ENCODE measurements around the gene NIPAL3. TPM values are rescaled to one million over a fixed set of nuclear protein-coding genes. Genes with fewer than 3 reads are reported as not detected.
"Not testable (repeated sequence)": the region's sequence is repeated elsewhere in the genome, so short reads cannot be mapped to it uniquely, and the experiment has no call there.

Gene NIPAL3
- total RNA-seq, 4 donors from 2014 or later = 22.3 to 45.7 (median 35.6) TPM

- no peaks in the 10 kb centered on the region for H3K9me3 ChIP-seq
- no peak overlapping the region for H3K4me3 ChIP-seq
- peaks cover 0 to 90% of the 10 kb centered on the region in 2 donors for H3K36me3 ChIP-seq
- H3K27ac ChIP-seq = no peak overlapping the region
- H3K27me3 ChIP-seq = no peaks in the 10 kb centered on the region
- no peak for ATAC-seq
- WGBS, 2 donors (ENCODE audit: low coverage in 1 of 2) = 90 to 100% methylated on average over 2 to 6 of the region's 6 CpGs
- TF ChIP-seq EP300 (IDR thresholded peaks at IDR 0.05) (no peak), CTCF (IDR thresholded peaks at IDR 0.05) (no peak), POLR2AphosphoS5 (IDR thresholded peaks at IDR 0.05) (no peak), POLR2A (IDR thresholded peaks at IDR 0.05) (no peak)
- H3K4me1 ChIP-seq = no peaks in the 10 kb centered on the region
Measured at GRCh38 chr1:24459551-24460266, 44.1 kb downstream of the NIPAL3 start.

DNA sequence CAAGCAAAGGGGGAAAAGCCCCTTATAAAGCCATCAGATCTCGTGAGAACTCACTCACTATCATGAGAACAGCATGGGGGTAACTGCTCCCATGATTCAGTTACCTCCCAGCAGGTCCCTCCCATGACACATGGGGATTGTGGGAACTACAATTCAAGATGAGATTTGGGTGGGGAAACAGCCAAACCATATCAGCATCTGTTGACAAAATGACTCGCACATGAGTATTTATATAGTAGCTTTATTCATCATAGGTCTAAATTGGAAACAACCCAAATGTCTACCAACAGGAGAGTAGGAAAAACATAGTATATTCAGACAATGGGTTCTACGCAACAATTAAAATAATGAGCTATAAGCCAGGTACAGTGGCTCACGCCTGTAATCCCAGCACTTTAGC is 46.5 kb downstream of the NIPAL3 start:
- H3K36me3 ChIP-seq = peaks cover 0 to 88% of the 10 kb centered on the region in 2 donors
- not testable (repeated sequence) for H3K9me3 ChIP-seq, H3K27me3 ChIP-seq, H3K4me3 ChIP-seq, H3K4me1 ChIP-seq, ATAC-seq, H3K27ac ChIP-seq
- WGBS, 2 donors (ENCODE audit: low coverage in 1 of 2) = 78 to 92% methylated on average over 4 of the region's 4 CpGs

DNA sequence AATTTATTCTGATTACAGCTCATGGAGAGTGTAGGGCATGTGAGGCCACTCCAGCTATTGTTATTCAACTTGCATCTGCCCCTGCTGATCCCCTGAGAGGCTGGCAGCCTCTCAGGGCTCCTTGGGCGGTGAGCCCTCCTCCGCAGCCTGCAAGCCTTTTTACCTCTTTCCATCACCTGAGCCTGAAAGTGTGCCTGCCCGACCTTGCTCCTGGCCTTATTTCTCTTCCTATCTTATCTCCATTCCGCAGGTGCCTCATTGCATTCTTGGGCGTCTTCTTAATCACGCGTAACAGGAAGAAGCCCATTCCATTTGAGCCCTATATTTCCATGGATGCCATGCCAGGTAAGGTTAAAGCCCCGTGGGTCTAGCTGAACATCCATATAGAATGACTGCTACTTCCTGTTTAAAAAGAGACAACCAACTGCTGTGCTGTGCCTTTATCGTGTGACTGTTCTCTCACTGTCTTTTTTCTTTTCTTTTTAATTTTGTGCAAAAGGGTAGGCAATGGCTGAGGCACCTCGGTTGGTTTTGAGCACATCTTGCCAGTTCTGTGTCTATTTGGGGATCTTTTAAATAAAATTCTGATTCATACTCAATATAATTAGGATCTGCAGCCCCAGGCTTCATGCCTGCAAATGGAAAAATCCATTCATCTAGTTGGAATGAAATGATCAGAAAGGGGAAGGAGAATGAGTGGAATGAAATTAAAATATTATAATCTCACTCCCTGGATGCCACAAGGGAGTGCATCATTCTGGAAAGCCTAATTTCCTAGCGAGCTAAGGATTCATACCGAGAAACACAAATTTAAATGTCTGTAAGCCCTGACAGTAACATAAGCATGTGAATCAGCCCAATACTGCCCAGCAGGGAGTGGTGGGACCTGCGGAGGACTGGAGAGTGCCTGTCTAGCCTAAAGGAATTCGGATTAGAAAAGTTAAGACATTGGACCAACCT is 48.5 kb downstream of the NIPAL3 start:
- Histone ChIP-seq H3K4me1 (no peaks in the 10 kb centered on the region), H3K9me3 (no peaks in the 10 kb centered on the region), H3K36me3 (peaks cover 0 to 85% of the 10 kb centered on the region in 2 donors), H3K4me3 (no peak overlapping the region), H3K27ac (no peak overlapping the region), H3K27me3 (no peaks in the 10 kb centered on the region)
- WGBS, 2 donors (ENCODE audit: low coverage in 1 of 2) = 56 to 58% methylated on average over 8 to 14 of the region's 14 CpGs
- TF ChIP-seq CTCF (IDR thresholded peaks at IDR 0.05) (no peak), POLR2AphosphoS5 (IDR thresholded peaks at IDR 0.05) (no peak), EP300 (IDR thresholded peaks at IDR 0.05) (no peak), POLR2A (IDR thresholded peaks at IDR 0.05) (no peak)
- ATAC-seq = no peak

GRCh38 chr1:24465099-24465498 is 49.5 kb downstream of the NIPAL3 start:
- WGBS, 2 donors (ENCODE audit: low coverage in 1 of 2) = 73 to 75% methylated on average over 4 of the region's 4 CpGs
- H3K27me3 ChIP-seq = no peaks in the 10 kb centered on the region
- no peak for ATAC-seq
- H3K9me3 ChIP-seq = no peaks in the 10 kb centered on the region
- no peak overlapping the region for H3K4me3 ChIP-seq
- peaks cover 0 to 85% of the 10 kb centered on the region in 2 donors for H3K36me3 ChIP-seq
- no peak overlapping the region for H3K27ac ChIP-seq
- no peaks in the 10 kb centered on the region for H3K4me1 ChIP-seq
- TF ChIP-seq POLR2A (IDR thresholded peaks at IDR 0.05) = no peak
- no peak for TF ChIP-seq CTCF (IDR thresholded peaks at IDR 0.05)
- no peak for TF ChIP-seq POLR2AphosphoS5 (IDR thresholded peaks at IDR 0.05)
- no peak for TF ChIP-seq EP300 (IDR thresholded peaks at IDR 0.05)

- H3K9me3 ChIP-seq = no peaks in the 10 kb centered on the region
- H3K36me3 ChIP-seq = peaks cover 0 to 85% of the 10 kb centered on the region in 2 donors
- no peak for TF ChIP-seq POLR2A (IDR thresholded peaks at IDR 0.05)
- TF ChIP-seq POLR2AphosphoS5 (IDR thresholded peaks at IDR 0.05) = no peak
- TF ChIP-seq EP300 (IDR thresholded peaks at IDR 0.05) = no peak
- no peak for TF ChIP-seq CTCF (IDR thresholded peaks at IDR 0.05)
- WGBS, 2 donors (ENCODE audit: low coverage in 1 of 2) = 100% methylated on average over 1 of the region's 2 CpGs
- no peaks in the 10 kb centered on the region for H3K4me1 ChIP-seq
- ATAC-seq = no peak
- H3K27ac ChIP-seq = no peak overlapping the region
- no peaks in the 10 kb centered on the region for H3K27me3 ChIP-seq
- H3K4me3 ChIP-seq = no peak overlapping the region
Measured at GRCh38 chr1:24465638-24466037, 50.0 kb downstream of the NIPAL3 start.

Data from gastroesophageal sphincter (tissue), 4 donors.